ENCODE data around the gene ACADS. TPM values are rescaled to one million over a fixed set of nuclear protein-coding genes. Genes with fewer than 3 reads are reported as not detected.

Gene ACADS
- total RNA-seq, 1 experiment from 2014 or later, result 5.2 TPM

GRCh38 chr12:120748242-120748641 is 22.6 kb downstream of the ACADS start:
- Histone ChIP-seq H3K9me2 (replicated peaks; ENCODE audit: insufficient read depth, low read length) (no peaks in the 10 kb centered on the region), H3K4me3 (ENCODE audit: low read length) (no peak overlapping the region), H2AFZ (ENCODE audit: low read length) (no peak overlapping the region), H3K9me3 (ENCODE audit: low read length) (no peaks in the 10 kb centered on the region), H4K20me1 (ENCODE audit: insufficient read depth, low read depth, low read length) (no peaks in the 10 kb centered on the region), H3K27me3 (ENCODE audit: low read length) (no peaks in the 10 kb centered on the region), H3K79me2 (ENCODE audit: low read length) (no peaks in the 10 kb centered on the region), H3K4me2 (ENCODE audit: low read depth, low read length, poor library complexity, severe bottlenecking) (no peak overlapping the region), H3K9ac (ENCODE audit: low read length) (no peak overlapping the region), H3K4me1 (ENCODE audit: low read length) (peaks cover 5% of the 10 kb centered on the region; the same call in 1 of the 2 replicates), H3K36me3 (ENCODE audit: insufficient read depth, low read length) (no peaks in the 10 kb centered on the region), H3K27ac (ENCODE audit: low read length) (no peak overlapping the region)
- no peak for DNase-seq

DNA sequence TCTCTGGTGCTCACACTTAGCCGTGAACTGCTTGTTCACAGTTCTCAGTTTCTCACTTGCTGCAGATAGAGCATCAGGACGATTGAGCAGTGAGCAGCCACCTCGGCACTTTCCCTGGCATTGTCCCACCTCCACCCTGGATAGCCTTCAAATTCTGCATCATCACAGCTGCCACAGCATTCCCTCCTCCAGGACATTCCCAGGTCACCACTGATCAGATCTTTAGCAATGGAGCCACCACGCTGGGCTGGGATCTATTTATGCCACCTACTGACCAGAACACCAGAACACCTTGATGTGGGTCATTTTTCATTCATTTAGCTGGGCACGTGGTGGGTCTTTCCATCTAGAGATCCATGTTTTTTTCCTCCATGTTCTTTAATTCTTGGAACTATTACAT is 23.6 kb downstream of the ACADS start:
- no peak overlapping the region for H2AFZ ChIP-seq (ENCODE audit: low read length)
- H3K9ac ChIP-seq (ENCODE audit: low read length), result no peak overlapping the region
- H3K27me3 ChIP-seq (ENCODE audit: low read length), result no peaks in the 10 kb centered on the region
- H3K36me3 ChIP-seq (ENCODE audit: insufficient read depth, low read length), result no peaks in the 10 kb centered on the region
- no peak overlapping the region for H3K4me3 ChIP-seq (ENCODE audit: low read length)
- H4K20me1 ChIP-seq (ENCODE audit: insufficient read depth, low read depth, low read length), result no peaks in the 10 kb centered on the region
- H3K4me1 ChIP-seq (ENCODE audit: low read length), result peaks cover 5% of the 10 kb centered on the region; the same call in 1 of the 2 replicates
- no peak overlapping the region for H3K4me2 ChIP-seq (ENCODE audit: low read depth, low read length, poor library complexity, severe bottlenecking)
- H3K9me2 ChIP-seq (replicated peaks; ENCODE audit: insufficient read depth, low read length), result no peaks in the 10 kb centered on the region
- no peak overlapping the region for H3K27ac ChIP-seq (ENCODE audit: low read length)
- no peaks in the 10 kb centered on the region for H3K79me2 ChIP-seq (ENCODE audit: low read length)
- no peak for DNase-seq
- no peaks in the 10 kb centered on the region for H3K9me3 ChIP-seq (ENCODE audit: low read length)

DNA sequence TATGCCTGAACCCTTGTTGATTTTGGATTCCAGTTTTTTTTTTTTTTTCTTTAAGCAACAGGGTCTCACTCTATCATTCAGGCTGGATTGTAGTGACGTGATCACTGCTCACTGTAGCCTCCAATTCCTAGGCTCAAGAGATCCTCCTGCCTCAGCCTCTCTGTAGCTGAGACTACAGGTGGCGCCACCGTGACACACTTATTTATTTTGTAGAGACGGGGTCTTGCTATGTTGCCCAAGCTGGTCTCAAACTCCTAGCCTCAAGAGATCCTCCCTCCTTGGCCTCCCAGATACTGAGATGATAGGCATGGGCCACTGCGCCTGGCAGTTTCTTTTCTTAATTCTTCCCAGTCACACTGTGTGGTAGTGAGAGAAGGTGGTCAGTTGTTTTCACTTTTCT is 25.2 kb downstream of the ACADS start:
- no peak overlapping the region for H3K9ac ChIP-seq (ENCODE audit: low read length)
- H3K36me3 ChIP-seq (ENCODE audit: insufficient read depth, low read length), result no peaks in the 10 kb centered on the region
- H3K4me2 ChIP-seq (ENCODE audit: low read depth, low read length, poor library complexity, severe bottlenecking), result no peak overlapping the region
- DNase-seq, result no peak
- no peak overlapping the region for H3K4me3 ChIP-seq (ENCODE audit: low read length)
- no peaks in the 10 kb centered on the region for H3K79me2 ChIP-seq (ENCODE audit: low read length)
- H4K20me1 ChIP-seq (ENCODE audit: insufficient read depth, low read depth, low read length), result no peaks in the 10 kb centered on the region
- no peaks in the 10 kb centered on the region for H3K27me3 ChIP-seq (ENCODE audit: low read length)
- H3K9me2 ChIP-seq (replicated peaks; ENCODE audit: insufficient read depth, low read length), result no peaks in the 10 kb centered on the region
- H3K9me3 ChIP-seq (ENCODE audit: low read length), result no peaks in the 10 kb centered on the region
- no peak overlapping the region for H2AFZ ChIP-seq (ENCODE audit: low read length)
- peaks cover 5% of the 10 kb centered on the region; the same call in 1 of the 2 replicates for H3K4me1 ChIP-seq (ENCODE audit: low read length)
- no peak overlapping the region for H3K27ac ChIP-seq (ENCODE audit: low read length)

DNA sequence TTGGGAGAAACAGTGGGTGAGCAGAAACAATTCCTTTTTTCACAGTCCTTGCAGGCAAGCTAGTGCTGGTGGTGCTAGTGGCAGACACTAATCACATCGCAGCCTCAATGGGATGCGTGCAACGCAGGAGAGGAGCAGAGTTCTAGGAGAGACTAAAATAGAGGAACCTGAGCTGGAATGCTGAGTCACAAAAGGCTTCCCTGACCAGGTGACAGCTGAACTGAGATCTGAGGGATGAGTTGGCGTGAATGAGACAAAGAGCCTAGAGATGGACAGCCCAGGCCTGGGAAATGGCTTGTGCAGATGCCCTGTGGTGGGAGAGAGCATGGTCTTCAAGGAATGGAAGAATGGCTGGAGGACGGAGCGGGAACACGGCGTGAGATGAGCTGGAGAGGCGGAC is 25.8 kb downstream of the ACADS start:
- H3K9ac ChIP-seq (ENCODE audit: low read length), result no peak overlapping the region

GRCh38 chr12:120754792-120755191 is 29.2 kb downstream of the ACADS start:
- H3K9me2 ChIP-seq (replicated peaks; ENCODE audit: insufficient read depth, low read length), result no peaks in the 10 kb centered on the region
- no peak overlapping the region for H2AFZ ChIP-seq (ENCODE audit: low read length)

More for the DNA sequence above, 25.8 kb downstream of the ACADS start:
- no peaks in the 10 kb centered on the region for H3K9me2 ChIP-seq (replicated peaks; ENCODE audit: insufficient read depth, low read length)
- no peaks in the 10 kb centered on the region for H4K20me1 ChIP-seq (ENCODE audit: insufficient read depth, low read depth, low read length)
- no peaks in the 10 kb centered on the region for H3K79me2 ChIP-seq (ENCODE audit: low read length)
- peaks cover 5% of the 10 kb centered on the region; the same call in 1 of the 2 replicates for H3K4me1 ChIP-seq (ENCODE audit: low read length)
- H3K36me3 ChIP-seq (ENCODE audit: insufficient read depth, low read length), result no peaks in the 10 kb centered on the region
- H3K9me3 ChIP-seq (ENCODE audit: low read length), result no peaks in the 10 kb centered on the region
- H3K27ac ChIP-seq (ENCODE audit: low read length), result no peak overlapping the region
- DNase-seq, result no peak
- no peaks in the 10 kb centered on the region for H3K27me3 ChIP-seq (ENCODE audit: low read length)
- H3K4me2 ChIP-seq (ENCODE audit: low read depth, low read length, poor library complexity, severe bottlenecking), result no peak overlapping the region
- H2AFZ ChIP-seq (ENCODE audit: low read length), result no peak overlapping the region
- H3K4me3 ChIP-seq (ENCODE audit: low read length), result no peak overlapping the region

DNA sequence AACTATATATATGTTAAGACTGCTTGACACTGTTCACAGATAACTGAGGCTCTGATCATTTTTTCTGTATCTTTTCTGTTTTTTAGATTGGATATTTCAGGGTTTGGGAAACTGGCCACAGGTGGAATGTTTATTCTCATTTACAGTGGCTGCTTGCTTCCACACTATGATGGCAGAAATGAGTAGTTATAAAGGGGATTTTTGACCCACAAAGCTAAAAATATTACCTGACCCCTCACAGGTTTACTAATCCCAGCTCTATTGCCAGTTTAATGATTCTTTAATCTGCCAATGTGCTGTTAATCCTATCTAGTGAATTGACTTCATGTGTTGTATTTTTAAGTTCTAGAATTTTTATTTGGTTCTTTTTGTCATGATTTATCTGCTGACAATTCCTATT is 29.6 kb downstream of the ACADS start:
- no peak overlapping the region for H3K9ac ChIP-seq (ENCODE audit: low read length)
- no peaks in the 10 kb centered on the region for H3K4me1 ChIP-seq (ENCODE audit: low read length)
- no peak overlapping the region for H3K4me3 ChIP-seq (ENCODE audit: low read length)
- H3K79me2 ChIP-seq (ENCODE audit: low read length), result no peaks in the 10 kb centered on the region
- H3K9me2 ChIP-seq (replicated peaks; ENCODE audit: insufficient read depth, low read length), result no peaks in the 10 kb centered on the region
- no peak overlapping the region for H2AFZ ChIP-seq (ENCODE audit: low read length)
- no peaks in the 10 kb centered on the region for H3K27me3 ChIP-seq (ENCODE audit: low read length)
- H3K9me3 ChIP-seq (ENCODE audit: low read length), result no peaks in the 10 kb centered on the region
- no peak for DNase-seq
- no peaks in the 10 kb centered on the region for H4K20me1 ChIP-seq (ENCODE audit: insufficient read depth, low read depth, low read length)
- H3K36me3 ChIP-seq (ENCODE audit: insufficient read depth, low read length), result no peaks in the 10 kb centered on the region
- H3K4me2 ChIP-seq (ENCODE audit: low read depth, low read length, poor library complexity, severe bottlenecking), result no peak overlapping the region
- no peak overlapping the region for H3K27ac ChIP-seq (ENCODE audit: low read length)

More at GRCh38 chr12:120754792-120755191, 29.2 kb downstream of the ACADS start:
- Histone ChIP-seq H3K4me1 (ENCODE audit: low read length) (no peaks in the 10 kb centered on the region), H3K36me3 (ENCODE audit: insufficient read depth, low read length) (no peaks in the 10 kb centered on the region), H3K27ac (ENCODE audit: low read length) (no peak overlapping the region), H3K79me2 (ENCODE audit: low read length) (no peaks in the 10 kb centered on the region), H3K27me3 (ENCODE audit: low read length) (no peaks in the 10 kb centered on the region), H3K4me3 (ENCODE audit: low read length) (no peak overlapping the region), H3K9ac (ENCODE audit: low read length) (no peak overlapping the region), H3K9me3 (ENCODE audit: low read length) (no peaks in the 10 kb centered on the region), H4K20me1 (ENCODE audit: insufficient read depth, low read depth, low read length) (no peaks in the 10 kb centered on the region), H3K4me2 (ENCODE audit: low read depth, low read length, poor library complexity, severe bottlenecking) (no peak overlapping the region)
- DNase-seq, result no peak

DNA sequence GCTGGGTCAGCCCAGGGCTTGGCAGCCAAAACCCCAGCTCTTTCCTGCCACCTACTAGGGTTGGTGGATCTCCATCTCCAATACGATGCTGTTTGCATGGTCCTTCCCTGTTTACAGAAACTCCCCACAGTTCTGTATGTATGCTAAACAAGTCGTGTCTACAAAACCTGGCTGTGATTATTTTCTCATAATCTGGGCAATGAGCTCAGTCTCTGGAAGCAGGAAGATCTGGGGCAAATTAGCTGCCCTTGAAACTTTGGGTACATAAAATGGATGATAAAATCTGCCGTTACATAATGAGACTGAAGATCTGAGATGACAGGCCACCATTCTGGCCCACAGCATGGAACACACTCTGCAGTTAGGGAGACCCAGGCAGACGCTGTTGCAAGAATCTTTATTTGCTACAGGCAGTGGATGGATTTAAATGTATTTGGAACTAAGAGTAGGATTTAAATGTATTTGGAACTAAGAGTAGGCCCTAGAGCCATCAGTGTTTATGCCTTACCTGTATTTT is 31.7 kb downstream of the ACADS start:
- H3K9me3 ChIP-seq (ENCODE audit: low read length), result no peaks in the 10 kb centered on the region
- H3K79me2 ChIP-seq (ENCODE audit: low read length), result no peaks in the 10 kb centered on the region
- H3K27ac ChIP-seq (ENCODE audit: low read length), result no peak overlapping the region
- H3K36me3 ChIP-seq (ENCODE audit: insufficient read depth, low read length), result no peaks in the 10 kb centered on the region
- H3K9ac ChIP-seq (ENCODE audit: low read length), result no peak overlapping the region
- no peaks in the 10 kb centered on the region for H3K4me1 ChIP-seq (ENCODE audit: low read length)
- H3K9me2 ChIP-seq (replicated peaks; ENCODE audit: insufficient read depth, low read length), result no peaks in the 10 kb centered on the region
- H4K20me1 ChIP-seq (ENCODE audit: insufficient read depth, low read depth, low read length), result no peaks in the 10 kb centered on the region
- no peak for DNase-seq
- H3K4me3 ChIP-seq (ENCODE audit: low read length), result no peak overlapping the region
- no peak overlapping the region for H2AFZ ChIP-seq (ENCODE audit: low read length)
- H3K27me3 ChIP-seq (ENCODE audit: low read length), result no peaks in the 10 kb centered on the region
- no peak overlapping the region for H3K4me2 ChIP-seq (ENCODE audit: low read depth, low read length, poor library complexity, severe bottlenecking)

DNA sequence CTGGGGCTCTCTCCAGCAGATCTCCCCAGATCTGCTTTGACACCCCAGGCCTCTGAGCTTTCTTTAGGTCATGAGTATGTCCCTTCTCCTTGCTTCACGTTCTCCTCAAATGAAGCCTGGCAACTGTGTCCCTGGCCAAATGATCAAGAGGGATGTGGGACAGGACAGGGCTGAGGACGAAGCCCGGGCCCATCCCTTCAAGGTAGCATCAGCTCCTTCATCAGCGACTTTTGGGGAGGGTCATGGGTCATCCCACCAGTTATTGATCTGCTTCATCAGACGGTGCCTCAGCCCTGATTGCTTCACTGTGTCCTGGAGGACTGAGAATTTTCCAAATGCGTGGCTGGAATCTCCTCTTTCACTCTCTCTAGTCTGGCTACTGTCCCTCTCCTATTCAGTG is 32.3 kb downstream of the ACADS start:
- H3K4me2 ChIP-seq (ENCODE audit: low read depth, low read length, poor library complexity, severe bottlenecking), result no peak overlapping the region
- no peak for DNase-seq
- H3K9me2 ChIP-seq (replicated peaks; ENCODE audit: insufficient read depth, low read length), result no peaks in the 10 kb centered on the region
- no peak overlapping the region for H2AFZ ChIP-seq (ENCODE audit: low read length)
- no peak overlapping the region for H3K9ac ChIP-seq (ENCODE audit: low read length)
- no peaks in the 10 kb centered on the region for H4K20me1 ChIP-seq (ENCODE audit: insufficient read depth, low read depth, low read length)
- no peak overlapping the region for H3K4me3 ChIP-seq (ENCODE audit: low read length)
- H3K27ac ChIP-seq (ENCODE audit: low read length), result no peak overlapping the region
- H3K79me2 ChIP-seq (ENCODE audit: low read length), result no peaks in the 10 kb centered on the region
- no peaks in the 10 kb centered on the region for H3K9me3 ChIP-seq (ENCODE audit: low read length)
- H3K4me1 ChIP-seq (ENCODE audit: low read length), result no peaks in the 10 kb centered on the region
- no peaks in the 10 kb centered on the region for H3K36me3 ChIP-seq (ENCODE audit: insufficient read depth, low read length)
- no peaks in the 10 kb centered on the region for H3K27me3 ChIP-seq (ENCODE audit: low read length)

All from Karpas-422 (cell line).